SK-N-SH treated with all-trans-retinoic acid at 6 μM for 48 hours (cell line): ENCODE data around the gene PTPRS.

Experiments used
- ESRRG ChIP-seq: fragments of 250-450 bp; sonication (Bioruptor Pico); IDR thresholded peaks from 2 replicates; pipeline ENCODE4 v1.6.1; 2021; ENCODE audit warnings: mild to moderate bottlenecking
- GLIS3 ChIP-seq: fragments of 250-450 bp; sonication (Bioruptor Pico); IDR thresholded peaks from 2 replicates; pipeline ENCODE4 v1.5.0; 2020; ENCODE audit warnings: mild to moderate bottlenecking, moderate library complexity
- RARB ChIP-seq: fragments of 250-450 bp; sonication (Bioruptor Pico); IDR thresholded peaks from 2 replicates; pipeline ENCODE4 v1.8.0; 2021; ENCODE audit warnings: mild to moderate bottlenecking, moderate library complexity
- SNAI2 ChIP-seq: fragments of 250-450 bp; sonication (Bioruptor Pico); IDR thresholded peaks from 2 replicates; pipeline ENCODE4 v1.5.0; 2020; ENCODE audit warnings: mild to moderate bottlenecking, moderate library complexity
- TOX ChIP-seq: fragments of 250-450 bp; sonication (Bioruptor Pico); IDR thresholded peaks from 2 replicates; pipeline ENCODE4 v1.8.0; 2021; ENCODE audit warnings: mild to moderate bottlenecking, moderate library complexity, borderline replicate concordance
- TF ChIP-seq, protein P1 (sequence below): fragments of 250-450 bp; sonication (Bioruptor Pico); IDR thresholded peaks from 2 replicates; pipeline ENCODE4 v1.8.0; 2021; ENCODE audit warnings: low read depth, mild to moderate bottlenecking, moderate library complexity, borderline replicate concordance
- TF ChIP-seq, protein P2 (sequence below): fragments of 250-450 bp; sonication (Bioruptor Pico); IDR thresholded peaks from 2 replicates; pipeline ENCODE4 v1.8.0; 2020; ENCODE audit warnings: mild to moderate bottlenecking, moderate library complexity, borderline replicate concordance

DNA sequence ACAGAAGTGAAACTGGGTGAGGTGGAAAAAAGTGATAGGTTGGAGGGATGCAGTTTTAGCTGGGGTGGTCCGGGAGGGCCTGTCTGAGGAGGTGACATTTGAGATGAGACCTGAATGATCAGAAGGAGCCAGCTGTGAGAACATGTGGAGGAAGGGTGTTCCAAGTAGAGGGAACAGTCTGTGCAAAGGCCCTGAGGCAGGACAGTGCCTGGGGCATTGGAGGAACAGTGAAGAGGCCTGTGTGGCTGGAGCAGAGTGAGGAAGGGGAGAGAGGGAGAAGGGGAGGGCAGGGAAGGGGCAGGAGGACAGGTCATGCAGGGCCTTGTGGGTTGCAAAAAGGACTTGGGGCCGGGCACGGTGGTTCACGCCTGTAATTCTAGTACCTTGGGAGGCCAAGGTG is 36.3 kb upstream of the PTPRS start:
- no peak for TF ChIP-seq RARB
- TF ChIP-seq, protein P1, sequence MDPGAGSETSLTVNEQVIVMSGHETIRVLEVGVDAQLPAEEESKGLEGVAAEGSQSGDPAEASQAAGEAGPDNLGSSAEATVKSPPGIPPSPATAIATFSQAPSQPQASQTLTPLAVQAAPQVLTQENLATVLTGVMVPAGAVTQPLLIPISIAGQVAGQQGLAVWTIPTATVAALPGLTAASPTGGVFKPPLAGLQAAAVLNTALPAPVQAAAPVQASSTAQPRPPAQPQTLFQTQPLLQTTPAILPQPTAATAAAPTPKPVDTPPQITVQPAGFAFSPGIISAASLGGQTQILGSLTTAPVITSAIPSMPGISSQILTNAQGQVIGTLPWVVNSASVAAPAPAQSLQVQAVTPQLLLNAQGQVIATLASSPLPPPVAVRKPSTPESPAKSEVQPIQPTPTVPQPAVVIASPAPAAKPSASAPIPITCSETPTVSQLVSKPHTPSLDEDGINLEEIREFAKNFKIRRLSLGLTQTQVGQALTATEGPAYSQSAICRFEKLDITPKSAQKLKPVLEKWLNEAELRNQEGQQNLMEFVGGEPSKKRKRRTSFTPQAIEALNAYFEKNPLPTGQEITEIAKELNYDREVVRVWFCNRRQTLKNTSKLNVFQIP: no peak
- TF ChIP-seq, protein P2, sequence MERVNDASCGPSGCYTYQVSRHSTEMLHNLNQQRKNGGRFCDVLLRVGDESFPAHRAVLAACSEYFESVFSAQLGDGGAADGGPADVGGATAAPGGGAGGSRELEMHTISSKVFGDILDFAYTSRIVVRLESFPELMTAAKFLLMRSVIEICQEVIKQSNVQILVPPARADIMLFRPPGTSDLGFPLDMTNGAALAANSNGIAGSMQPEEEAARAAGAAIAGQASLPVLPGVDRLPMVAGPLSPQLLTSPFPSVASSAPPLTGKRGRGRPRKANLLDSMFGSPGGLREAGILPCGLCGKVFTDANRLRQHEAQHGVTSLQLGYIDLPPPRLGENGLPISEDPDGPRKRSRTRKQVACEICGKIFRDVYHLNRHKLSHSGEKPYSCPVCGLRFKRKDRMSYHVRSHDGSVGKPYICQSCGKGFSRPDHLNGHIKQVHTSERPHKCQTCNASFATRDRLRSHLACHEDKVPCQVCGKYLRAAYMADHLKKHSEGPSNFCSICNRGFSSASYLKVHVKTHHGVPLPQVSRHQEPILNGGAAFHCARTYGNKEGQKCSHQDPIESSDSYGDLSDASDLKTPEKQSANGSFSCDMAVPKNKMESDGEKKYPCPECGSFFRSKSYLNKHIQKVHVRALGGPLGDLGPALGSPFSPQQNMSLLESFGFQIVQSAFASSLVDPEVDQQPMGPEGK (CRISPR knock-in tag): no peak
- TF ChIP-seq SNAI2 (CRISPR knock-in tag): no peak
- TF ChIP-seq ESRRG (CRISPR knock-in tag): no peak
- TF ChIP-seq GLIS3 (CRISPR knock-in tag): no peak
- no peak for TF ChIP-seq TOX (CRISPR knock-in tag)
